Cardiac muscle cell (in vitro differentiated cells and primary cell): Measurements from ENCODE around the gene LRRC37A3. TPM values are rescaled to one million over a fixed set of nuclear protein-coding genes. Genes with fewer than 3 reads are reported as not detected.
"Not testable (repeated sequence)": the region's sequence is repeated elsewhere in the genome, so short reads cannot be mapped to it uniquely, and the experiment has no call there.

Experiments used
- DNase-seq, 2 donors: peaks; one replicate each; pipeline versions ENCODE4 v3.0.0 to v3.0.0-alpha.2; 2010 to 2017; ENCODE audit warnings: low read depth in 1 of 2, low spot score in 1 of 2
- H3K27ac ChIP-seq: fragments of 200-600 bp; sonication (generic); 2 replicates; pipeline ENCODE4 v1.5.1; 2016
- H3K27me3 ChIP-seq: fragments of 200-600 bp; sonication (generic); 2 replicates; pipeline ENCODE4 v1.6.0; 2016; ENCODE audit warnings: control low read depth
- H3K36me3 ChIP-seq: fragments of 200-600 bp; sonication (generic); 2 replicates; pipeline ENCODE4 v1.5.1; 2016; ENCODE audit warnings: control low read depth
- H3K4me1 ChIP-seq: fragments of 200-600 bp; sonication (generic); 2 replicates; pipeline ENCODE4 v1.8.1; 2017; ENCODE audit warnings: low read depth, mild to moderate bottlenecking, mixed run types
- H3K4me3 ChIP-seq: fragments of 200-600 bp; sonication (generic); 2 replicates; pipeline ENCODE4 v1.5.1; 2016; ENCODE audit warnings: mild to moderate bottlenecking
- H3K9me3 ChIP-seq: fragments of 200-600 bp; sonication (generic); 2 replicates; pipeline ENCODE4 v1.5.1; 2017; ENCODE audit warnings: low read depth, mild to moderate bottlenecking, control low read depth
- CTCF ChIP-seq: IDR thresholded peaks from 2 replicates; pipeline ENCODE4 v1.5.1; 2012; ENCODE audit warnings: low read depth, mild to moderate bottlenecking, low read length
- polyA plus RNA-seq: library from polyadenylated mRNA; unstranded; fragments of >200 nt; fragmentation: Nextera tagmentation; extraction: Ambion mirVana; gene quantifications from 2 replicates; pipeline ENCODE4 v1.2.1, GENCODE V29; 2016
- total RNA-seq: library from RNA; depleted of rRNA; stranded (reverse); fragments of >200 nt; gene quantifications from 2 replicates; pipeline ENCODE4 v1.2.3, GENCODE V29; 2016

Gene LRRC37A3
- total and polyA plus RNA-seq, 2 experiments from 2014 or later, result 3.3 to 6.4 TPM

GRCh38 chr17:64904069-64904468 is 15.2 kb downstream of the LRRC37A3 start:
- not testable (repeated sequence) for DNase-seq, H3K4me1 ChIP-seq, H3K27ac ChIP-seq, H3K9me3 ChIP-seq, H3K4me3 ChIP-seq, H3K36me3 ChIP-seq, H3K27me3 ChIP-seq

- H3K27ac ChIP-seq, H3K9me3 ChIP-seq, H3K4me3 ChIP-seq, H3K4me1 ChIP-seq, H3K36me3 ChIP-seq, H3K27me3 ChIP-seq: not testable (repeated sequence)
- peak in 1 of 2 donors; percentile 0 for DNase-seq
Observed at GRCh38 chr17:64897136-64897535, 22.1 kb downstream of the LRRC37A3 start.

- not testable (repeated sequence) for H3K27ac ChIP-seq, H3K27me3 ChIP-seq, H3K36me3 ChIP-seq, H3K4me1 ChIP-seq, H3K9me3 ChIP-seq, H3K4me3 ChIP-seq, DNase-seq
Observed at GRCh38 chr17:64874210-64874609, 45.1 kb downstream of the LRRC37A3 start.

- H3K36me3 ChIP-seq, H3K9me3 ChIP-seq, H3K4me3 ChIP-seq, H3K27ac ChIP-seq, H3K4me1 ChIP-seq, H3K27me3 ChIP-seq: not testable (repeated sequence)
- TF ChIP-seq CTCF, result peak; percentile 59
- peak; percentile 60 to 69 for DNase-seq
Observed at GRCh38 chr17:64847504-64848466, 71.5 kb downstream of the LRRC37A3 start.

GRCh38 chr17:64846892-64847291 is 72.4 kb downstream of the LRRC37A3 start:
- not testable (repeated sequence) for H3K4me3 ChIP-seq, H3K4me1 ChIP-seq, H3K9me3 ChIP-seq, H3K36me3 ChIP-seq, H3K27ac ChIP-seq, H3K27me3 ChIP-seq
- DNase-seq, result peak in 1 of 2 donors; percentile 59

GRCh38 chr17:64843918-64844317 is 75.4 kb downstream of the LRRC37A3 start:
- H3K4me1 ChIP-seq, H3K4me3 ChIP-seq, H3K36me3 ChIP-seq, DNase-seq, H3K27ac ChIP-seq, H3K27me3 ChIP-seq, H3K9me3 ChIP-seq: not testable (repeated sequence)

GRCh38 chr17:64842900-64843299 is 76.4 kb downstream of the LRRC37A3 start:
- H3K36me3 ChIP-seq, result not testable (repeated sequence)

GRCh38 chr17:64840960-64841359 is 78.3 kb downstream of the LRRC37A3 start:
- not testable (repeated sequence) for H3K4me3 ChIP-seq, H3K27ac ChIP-seq, H3K27me3 ChIP-seq, H3K9me3 ChIP-seq, H3K36me3 ChIP-seq, H3K4me1 ChIP-seq, DNase-seq

More at GRCh38 chr17:64842900-64843299, 76.4 kb downstream of the LRRC37A3 start:
- H3K4me1 ChIP-seq, H3K4me3 ChIP-seq, H3K9me3 ChIP-seq, H3K27me3 ChIP-seq, H3K27ac ChIP-seq, DNase-seq: not testable (repeated sequence)

GRCh38 chr17:64838513-64838912 is 80.8 kb downstream of the LRRC37A3 start:
- H3K4me1 ChIP-seq, H3K9me3 ChIP-seq, DNase-seq: not testable (repeated sequence)

GRCh38 chr17:64837018-64837761 is 82.1 kb downstream of the LRRC37A3 start:
- peak; percentile 82 to 88 for DNase-seq
- not testable (repeated sequence) for H3K4me1 ChIP-seq, H3K9me3 ChIP-seq, H3K27me3 ChIP-seq, H3K36me3 ChIP-seq
- H3K4me3 ChIP-seq, result peak overlapping the region; percentile 86
- H3K27ac ChIP-seq, result peak overlapping the region; percentile 64

More at GRCh38 chr17:64838513-64838912, 80.8 kb downstream of the LRRC37A3 start:
- not testable (repeated sequence) for H3K36me3 ChIP-seq, H3K27ac ChIP-seq, H3K4me3 ChIP-seq, H3K27me3 ChIP-seq

GRCh38 chr17:64836623-64837017 is 82.7 kb downstream of the LRRC37A3 start:
- peak in 1 of 2 donors; percentile 7 for DNase-seq
- not testable (repeated sequence) for H3K27me3 ChIP-seq

GRCh38 chr17:64834060-64834459 is 85.2 kb downstream of the LRRC37A3 start:
- not testable (repeated sequence) for H3K4me3 ChIP-seq, H3K9me3 ChIP-seq, H3K27me3 ChIP-seq, H3K27ac ChIP-seq, H3K36me3 ChIP-seq
- peak in 1 of 2 donors; percentile 36 for DNase-seq
- peaks cover 18% of the 10 kb centered on the region for H3K4me1 ChIP-seq

More at GRCh38 chr17:64836623-64837017, 82.7 kb downstream of the LRRC37A3 start:
- H3K4me1 ChIP-seq, H3K9me3 ChIP-seq, H3K27ac ChIP-seq, H3K36me3 ChIP-seq: not testable (repeated sequence)
- H3K4me3 ChIP-seq, result peak overlapping the region; percentile 86

- DNase-seq, H3K9me3 ChIP-seq, H3K4me3 ChIP-seq, H3K27me3 ChIP-seq, H3K36me3 ChIP-seq: not testable (repeated sequence)
- Histone ChIP-seq H3K4me1 (peaks cover 18% of the 10 kb centered on the region), H3K27ac (peak overlapping the region; percentile 60)
Observed at GRCh38 chr17:64830631-64831040, 88.6 kb downstream of the LRRC37A3 start.
